Right atrium auricular region (tissue), 2 donors: ENCODE results near the gene RPL38. TPM values are rescaled to one million over a fixed set of nuclear protein-coding genes. Genes with fewer than 3 reads are reported as not detected.

ENCODE experiments used
- DNase-seq: peaks from one replicate; pipeline ENCODE4 v3.0.0-alpha.2; 2019; ENCODE audit warnings: low spot score
- H3K27ac ChIP-seq, 2 donors: fragments of 200-600 bp; sonication (generic); 1 replicate in 1 of 2; 2 replicates in 1 of 2; pipeline ENCODE4 v1.5.1; 2016 to 2019
- H3K27me3 ChIP-seq, 2 donors: fragments of 200-600 bp; sonication (generic); one replicate each; pipeline versions ENCODE4 v1.5.1 to v1.6.0; 2017 to 2019
- H3K36me3 ChIP-seq: fragments of 200-600 bp; sonication (generic); one replicate; pipeline ENCODE4 v1.5.1; 2016
- H3K4me1 ChIP-seq, 2 donors: fragments of 200-600 bp; sonication (generic); one replicate each; pipeline versions ENCODE4 v1.5.1 to v1.6.0; 2017 to 2019
- H3K4me3 ChIP-seq, 2 donors: fragments of 200-600 bp; sonication (generic); 1 replicate in 1 of 2; 2 replicates in 1 of 2; pipeline ENCODE4 v1.5.1; 2017 to 2019; ENCODE audit warnings: mild to moderate bottlenecking in 1 of 2, moderate library complexity in 1 of 2
- H3K9me3 ChIP-seq, 2 donors: fragments of 200-600 bp; sonication (generic); one replicate each; pipeline ENCODE4 v1.5.1; 2019
- total RNA-seq, 2 donors: library from RNA; depleted of rRNA; stranded (reverse); fragments of >200 nt; gene quantifications; one replicate each; pipeline ENCODE4 v1.1.0, GENCODE V29; 2016
- TF ChIP-seq, protein P1 (sequence below), 2 donors: fragments of 200-600 bp; sonication (generic); IDR thresholded peaks; one replicate each; pipeline ENCODE4 v1.5.1; 2019; ENCODE audit warnings: antibody characterized with exemption in 2 of 2

Gene RPL38
- total RNA-seq, 2 donors from 2014 or later, result 212 to 310 TPM

DNA sequence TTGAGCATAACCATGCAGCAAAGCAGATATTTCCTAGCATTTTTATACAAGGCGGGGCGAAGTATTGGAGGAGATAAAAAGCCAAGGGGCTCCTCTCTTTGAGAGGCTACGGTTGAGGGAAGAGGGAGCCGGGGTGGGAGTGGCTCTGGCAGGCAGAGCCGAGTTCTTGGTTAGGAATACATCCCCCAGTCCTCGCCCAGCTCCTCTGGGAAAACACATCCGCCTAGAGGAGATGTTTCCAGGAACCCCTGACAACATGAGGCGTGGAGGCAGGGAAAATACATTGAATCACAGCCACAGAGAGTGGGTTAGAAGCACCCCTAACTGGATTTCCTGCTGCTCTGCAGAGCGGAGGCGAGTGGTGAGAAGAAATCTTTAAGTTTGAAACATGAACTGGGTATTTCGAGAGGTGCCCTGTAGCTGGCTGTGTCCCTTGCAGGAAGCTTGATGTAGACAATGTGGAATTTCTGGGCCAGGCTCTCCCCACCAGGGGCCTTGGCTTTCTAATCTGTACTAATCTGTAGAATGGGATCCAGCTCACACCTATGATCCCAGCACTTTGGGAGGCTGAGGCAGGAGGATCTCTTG is 37.2 kb downstream of the RPL38 start:
- peak overlapping the region; percentile 57 to 82 for H3K27ac ChIP-seq
- H3K4me1 ChIP-seq, result peaks cover 0 to 68% of the 10 kb centered on the region in 2 donors

DNA sequence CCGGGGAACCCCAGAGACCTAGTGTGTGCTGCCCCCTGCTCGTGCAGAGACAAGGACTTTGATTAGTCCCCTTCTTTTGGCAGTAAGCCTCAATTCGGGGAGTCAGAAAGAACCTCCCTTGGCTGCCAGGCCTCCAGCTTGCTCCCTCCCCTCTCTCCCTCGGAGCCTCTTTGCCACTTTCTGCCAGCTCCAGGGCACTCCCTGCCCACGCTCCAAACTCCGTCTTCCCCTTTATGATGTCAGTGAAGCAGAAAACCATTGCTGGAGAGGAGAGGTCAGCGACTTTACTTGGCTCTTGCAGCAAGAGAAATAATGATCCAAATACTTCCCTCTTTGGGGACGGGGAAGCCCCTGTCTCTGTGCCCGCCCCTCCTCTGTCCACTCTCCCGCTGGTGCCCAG is 38.0 kb downstream of the RPL38 start:
- H3K27ac ChIP-seq, result peak overlapping the region; percentile 57 to 82

More for the DNA sequence above, 37.2 kb downstream of the RPL38 start:
- H3K27me3 ChIP-seq, result no peaks in the 10 kb centered on the region
- no peaks in the 10 kb centered on the region for H3K36me3 ChIP-seq
- TF ChIP-seq, protein P1, sequence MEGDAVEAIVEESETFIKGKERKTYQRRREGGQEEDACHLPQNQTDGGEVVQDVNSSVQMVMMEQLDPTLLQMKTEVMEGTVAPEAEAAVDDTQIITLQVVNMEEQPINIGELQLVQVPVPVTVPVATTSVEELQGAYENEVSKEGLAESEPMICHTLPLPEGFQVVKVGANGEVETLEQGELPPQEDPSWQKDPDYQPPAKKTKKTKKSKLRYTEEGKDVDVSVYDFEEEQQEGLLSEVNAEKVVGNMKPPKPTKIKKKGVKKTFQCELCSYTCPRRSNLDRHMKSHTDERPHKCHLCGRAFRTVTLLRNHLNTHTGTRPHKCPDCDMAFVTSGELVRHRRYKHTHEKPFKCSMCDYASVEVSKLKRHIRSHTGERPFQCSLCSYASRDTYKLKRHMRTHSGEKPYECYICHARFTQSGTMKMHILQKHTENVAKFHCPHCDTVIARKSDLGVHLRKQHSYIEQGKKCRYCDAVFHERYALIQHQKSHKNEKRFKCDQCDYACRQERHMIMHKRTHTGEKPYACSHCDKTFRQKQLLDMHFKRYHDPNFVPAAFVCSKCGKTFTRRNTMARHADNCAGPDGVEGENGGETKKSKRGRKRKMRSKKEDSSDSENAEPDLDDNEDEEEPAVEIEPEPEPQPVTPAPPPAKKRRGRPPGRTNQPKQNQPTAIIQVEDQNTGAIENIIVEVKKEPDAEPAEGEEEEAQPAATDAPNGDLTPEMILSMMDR (IDR thresholded peaks at IDR 0.05), result no peak
- no peaks in the 10 kb centered on the region for H3K9me3 ChIP-seq
- no peak overlapping the region for H3K4me3 ChIP-seq
- no peak for DNase-seq

GRCh38 chr17:74241847-74242246 is 38.4 kb downstream of the RPL38 start:
- Histone ChIP-seq H3K36me3 (no peaks in the 10 kb centered on the region), H3K4me1 (peaks cover 0 to 62% of the 10 kb centered on the region in 2 donors), H3K27me3 (no peaks in the 10 kb centered on the region), H3K4me3 (no peak overlapping the region), H3K27ac (peak overlapping the region; percentile 57 to 82), H3K9me3 (no peaks in the 10 kb centered on the region)
- DNase-seq, result no peak
- TF ChIP-seq, protein P1 (IDR thresholded peaks at IDR 0.05), result no peak

More for the DNA sequence above, 38.0 kb downstream of the RPL38 start:
- DNase-seq, result no peak
- TF ChIP-seq, protein P1 (IDR thresholded peaks at IDR 0.05), result no peak
- Histone ChIP-seq H3K4me3 (no peak overlapping the region), H3K36me3 (no peaks in the 10 kb centered on the region), H3K4me1 (peaks cover 0 to 64% of the 10 kb centered on the region in 2 donors), H3K9me3 (no peaks in the 10 kb centered on the region), H3K27me3 (no peaks in the 10 kb centered on the region)

DNA sequence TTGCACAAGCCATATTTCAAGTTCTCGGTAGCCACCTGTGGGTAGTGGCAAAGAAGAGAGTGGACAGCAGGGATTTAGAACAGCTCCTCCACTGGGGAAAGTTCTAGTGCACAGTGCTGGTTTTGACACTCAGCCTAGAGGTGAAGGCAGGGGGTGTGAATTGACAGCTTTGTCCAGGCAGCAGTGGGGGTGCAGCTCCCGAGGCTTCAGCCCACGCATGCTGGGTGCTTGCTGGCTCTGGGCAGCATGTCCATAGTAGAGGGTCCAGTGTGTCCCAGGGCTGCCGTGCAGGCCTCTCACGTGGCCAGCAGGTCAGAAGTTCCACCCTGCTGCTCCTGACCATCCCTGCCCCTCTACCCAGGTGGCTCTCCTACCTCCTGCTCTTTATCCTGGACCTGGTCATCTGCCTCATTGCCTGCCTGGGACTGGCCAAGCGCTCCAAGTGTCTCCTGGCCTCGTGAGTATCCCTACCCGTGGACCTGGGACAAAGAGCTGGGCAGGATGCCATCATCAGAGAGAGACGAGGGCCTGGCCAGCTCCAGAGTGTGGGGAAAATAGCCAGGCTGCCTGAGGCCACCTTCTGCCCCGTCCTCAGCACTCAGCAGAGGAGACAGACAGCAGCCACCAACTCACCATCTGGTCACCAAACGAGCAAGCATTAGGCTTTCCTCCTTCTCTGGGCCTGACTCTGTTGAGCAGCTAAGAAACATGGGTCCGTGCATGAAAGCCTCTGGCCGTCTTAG is 39.7 kb downstream of the RPL38 start:
- Histone ChIP-seq H3K27ac (peak overlapping the region; percentile 57 to 82), H3K4me3 (no peak overlapping the region), H3K36me3 (no peaks in the 10 kb centered on the region), H3K9me3 (no peaks in the 10 kb centered on the region), H3K4me1 (peaks cover 0 to 62% of the 10 kb centered on the region in 2 donors), H3K27me3 (no peaks in the 10 kb centered on the region)
- no peak for DNase-seq
- TF ChIP-seq, protein P1 (IDR thresholded peaks at IDR 0.05), result no peak

DNA sequence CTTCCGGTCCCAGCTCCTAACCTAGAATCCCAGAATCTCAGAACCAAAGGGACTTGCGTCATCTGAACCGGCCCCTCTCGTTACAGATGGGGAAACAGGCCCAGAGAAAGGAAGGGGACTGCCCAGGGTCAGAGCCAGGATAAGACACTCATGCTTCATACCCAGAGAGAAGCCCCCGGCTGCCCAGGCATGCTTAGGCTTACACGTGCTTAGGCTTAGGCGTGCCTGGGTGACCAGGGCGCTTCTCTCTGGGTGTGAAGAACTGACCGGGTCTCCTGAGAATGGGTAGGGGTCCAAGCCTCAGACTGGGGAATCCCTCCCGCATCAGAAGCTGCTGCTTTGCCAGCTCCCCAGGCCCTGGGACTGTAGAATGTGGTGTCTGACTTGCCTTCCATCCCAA is 40.6 kb downstream of the RPL38 start:
- no peaks in the 10 kb centered on the region for H3K36me3 ChIP-seq
- peaks cover 0 to 62% of the 10 kb centered on the region in 2 donors for H3K4me1 ChIP-seq
- H3K27me3 ChIP-seq, result no peaks in the 10 kb centered on the region
- TF ChIP-seq, protein P1 (IDR thresholded peaks at IDR 0.05), result no peak
- no peak overlapping the region for H3K4me3 ChIP-seq
- no peaks in the 10 kb centered on the region for H3K9me3 ChIP-seq
- DNase-seq, result no peak
- peak overlapping the region; percentile 57 to 82 for H3K27ac ChIP-seq
